HEK293T (cell line): ENCODE results near the gene OMG.

ENCODE experiments used
- CTCF ChIA-PET: fragments of 350-600 bp; formaldehyde crosslinking; extraction: SDS; loops from one replicate; lab custom pipeline; 2021; ENCODE audit warnings: antibody characterized with exemption, inconsistent platforms; lab: Yijun Ruan, JAX
- POLR2A ChIA-PET: fragments of 350-600 bp; formaldehyde crosslinking; extraction: SDS; loops from one replicate; lab custom pipeline; 2020; ENCODE audit warnings: antibody characterized with exemption, inconsistent platforms; lab: Yijun Ruan, JAX
- DNase-seq: peaks from one replicate; pipeline ENCODE4 v3.0.0; 2012; ENCODE audit warnings: mixed read lengths; ENCODE audit errors: extremely low spot score
- ARNT ChIP-seq: fragments of 450-650 bp; IDR thresholded peaks from 2 replicates; pipeline ENCODE4 v1.6.1; 2017; ENCODE audit warnings: mild to moderate bottlenecking
- BHLHE40 ChIP-seq: fragments of 450-650 bp; IDR thresholded peaks from 2 replicates; pipeline ENCODE4 v1.6.1; 2016; ENCODE audit warnings: mild to moderate bottlenecking, moderate library complexity, borderline replicate concordance
- CTBP1 ChIP-seq: fragments of 450-650 bp; IDR thresholded peaks from 2 replicates; pipeline ENCODE4 v1.6.1; 2016; ENCODE audit warnings: borderline replicate concordance
- ELF4 ChIP-seq: fragments of 450-650 bp; IDR thresholded peaks from 2 replicates; pipeline ENCODE4 v1.6.1; 2017; ENCODE audit warnings: antibody characterized with exemption
- FOXA1 ChIP-seq: fragments of 450-650 bp; IDR thresholded peaks from 2 replicates; pipeline ENCODE4 v1.6.1; 2016; ENCODE audit warnings: mild to moderate bottlenecking
- FOXK2 ChIP-seq: fragments of 450-650 bp; IDR thresholded peaks from 2 replicates; pipeline ENCODE4 v1.6.1; 2016; ENCODE audit warnings: mild to moderate bottlenecking
- FOXM1 ChIP-seq: fragments of 450-650 bp; IDR thresholded peaks from 2 replicates; pipeline ENCODE4 v1.6.1; 2017; ENCODE audit warnings: mild to moderate bottlenecking, borderline replicate concordance
- HDGF ChIP-seq: fragments of 450-650 bp; IDR thresholded peaks from 2 replicates; pipeline ENCODE4 v1.6.1; 2017; ENCODE audit warnings: antibody characterized with exemption, borderline replicate concordance
- L3MBTL2 ChIP-seq: fragments of 450-650 bp; conservative IDR thresholded peaks from 2 replicates; pipeline ENCODE4 v1.6.1; 2016; ENCODE audit warnings: mild to moderate bottlenecking
- LEF1 ChIP-seq: fragments of 450-650 bp; IDR thresholded peaks from 2 replicates; pipeline ENCODE4 v1.6.1; 2017; ENCODE audit warnings: mild to moderate bottlenecking, borderline replicate concordance
- NFRKB ChIP-seq: fragments of 450-650 bp; IDR thresholded peaks from 2 replicates; pipeline ENCODE4 v1.6.1; 2016; ENCODE audit warnings: mild to moderate bottlenecking, moderate library complexity
- SP1 ChIP-seq: fragments of 450-650 bp; IDR thresholded peaks from 2 replicates; pipeline ENCODE4 v1.6.1; 2017
- SUZ12 ChIP-seq: fragments of 450-650 bp; IDR thresholded peaks from 2 replicates; pipeline ENCODE4 v1.6.1; 2016; ENCODE audit warnings: mild to moderate bottlenecking
- TARDBP ChIP-seq: fragments of 450-650 bp; IDR thresholded peaks from 2 replicates; pipeline ENCODE4 v1.6.1; 2016
- ZNF384 ChIP-seq: fragments of 450-650 bp; IDR thresholded peaks from 2 replicates; pipeline ENCODE4 v1.6.1; 2016
- TF ChIP-seq, protein P1 (sequence below): fragments of 450-650 bp; IDR thresholded peaks from 2 replicates; pipeline ENCODE4 v1.6.1; 2016

The OMG gene

DNA sequence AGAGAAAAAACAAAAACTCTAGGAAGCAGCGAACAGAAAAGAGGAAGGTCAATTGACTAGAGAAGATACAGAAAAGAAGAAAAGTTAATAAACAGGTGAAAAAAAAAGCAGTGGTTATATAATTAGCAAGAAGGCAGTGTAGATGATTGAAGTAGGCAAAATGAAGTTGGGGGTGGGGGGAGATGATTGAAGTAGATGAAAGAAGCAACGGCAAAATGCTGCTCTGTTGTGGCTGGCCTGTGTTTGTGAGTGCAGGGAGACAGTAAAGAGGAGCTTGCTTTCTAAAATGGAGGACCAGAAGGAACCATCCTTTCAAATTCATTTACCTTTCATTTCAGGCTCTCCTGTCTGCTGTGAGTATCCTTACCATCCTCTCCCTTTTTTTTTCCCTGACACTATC is 13.2 kb upstream of the OMG start:
- DNase-seq = no peak
- ChIA-PET CTCF (no interaction called here), POLR2A (no interaction called here)
- TF ChIP-seq CTBP1 (no peak), L3MBTL2 (no peak), ELF4 (no peak)

DNA sequence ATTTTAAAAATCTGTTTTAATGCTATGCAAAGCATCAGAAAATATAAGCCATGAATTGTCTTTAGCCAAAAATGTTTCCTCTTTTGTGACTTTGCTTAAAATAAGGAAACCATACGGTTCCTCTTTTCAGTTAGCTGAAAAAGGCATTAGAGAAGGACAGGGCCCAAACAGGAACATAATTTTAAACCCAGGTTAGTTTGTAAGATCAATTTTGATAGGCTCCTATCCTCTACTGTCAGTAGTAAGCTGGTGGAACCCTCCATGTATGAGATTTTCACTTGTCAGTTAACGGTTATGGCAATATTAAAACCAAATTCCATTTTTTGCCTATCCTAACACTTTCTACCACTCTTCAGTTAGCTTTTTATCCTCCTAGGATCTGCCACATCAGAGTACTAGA is 12.5 kb upstream of the OMG start:
- DNase-seq = no peak
- TF ChIP-seq FOXA1 (no peak), CTBP1 (no peak), FOXK2 (no peak), ELF4 (no peak), SUZ12 (no peak), ZNF384 (no peak), SP1 (no peak), HDGF (no peak), L3MBTL2 (no peak), FOXM1 (no peak), BHLHE40 (no peak), LEF1 (no peak), ARNT (no peak), NFRKB (no peak), TARDBP (no peak)
- TF ChIP-seq, protein P1, sequence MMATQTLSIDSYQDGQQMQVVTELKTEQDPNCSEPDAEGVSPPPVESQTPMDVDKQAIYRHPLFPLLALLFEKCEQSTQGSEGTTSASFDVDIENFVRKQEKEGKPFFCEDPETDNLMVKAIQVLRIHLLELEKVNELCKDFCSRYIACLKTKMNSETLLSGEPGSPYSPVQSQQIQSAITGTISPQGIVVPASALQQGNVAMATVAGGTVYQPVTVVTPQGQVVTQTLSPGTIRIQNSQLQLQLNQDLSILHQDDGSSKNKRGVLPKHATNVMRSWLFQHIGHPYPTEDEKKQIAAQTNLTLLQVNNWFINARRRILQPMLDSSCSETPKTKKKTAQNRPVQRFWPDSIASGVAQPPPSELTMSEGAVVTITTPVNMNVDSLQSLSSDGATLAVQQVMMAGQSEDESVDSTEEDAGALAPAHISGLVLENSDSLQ = no peak
- POLR2A ChIA-PET = no interaction called here
- CTCF ChIA-PET = no interaction called here

DNA sequence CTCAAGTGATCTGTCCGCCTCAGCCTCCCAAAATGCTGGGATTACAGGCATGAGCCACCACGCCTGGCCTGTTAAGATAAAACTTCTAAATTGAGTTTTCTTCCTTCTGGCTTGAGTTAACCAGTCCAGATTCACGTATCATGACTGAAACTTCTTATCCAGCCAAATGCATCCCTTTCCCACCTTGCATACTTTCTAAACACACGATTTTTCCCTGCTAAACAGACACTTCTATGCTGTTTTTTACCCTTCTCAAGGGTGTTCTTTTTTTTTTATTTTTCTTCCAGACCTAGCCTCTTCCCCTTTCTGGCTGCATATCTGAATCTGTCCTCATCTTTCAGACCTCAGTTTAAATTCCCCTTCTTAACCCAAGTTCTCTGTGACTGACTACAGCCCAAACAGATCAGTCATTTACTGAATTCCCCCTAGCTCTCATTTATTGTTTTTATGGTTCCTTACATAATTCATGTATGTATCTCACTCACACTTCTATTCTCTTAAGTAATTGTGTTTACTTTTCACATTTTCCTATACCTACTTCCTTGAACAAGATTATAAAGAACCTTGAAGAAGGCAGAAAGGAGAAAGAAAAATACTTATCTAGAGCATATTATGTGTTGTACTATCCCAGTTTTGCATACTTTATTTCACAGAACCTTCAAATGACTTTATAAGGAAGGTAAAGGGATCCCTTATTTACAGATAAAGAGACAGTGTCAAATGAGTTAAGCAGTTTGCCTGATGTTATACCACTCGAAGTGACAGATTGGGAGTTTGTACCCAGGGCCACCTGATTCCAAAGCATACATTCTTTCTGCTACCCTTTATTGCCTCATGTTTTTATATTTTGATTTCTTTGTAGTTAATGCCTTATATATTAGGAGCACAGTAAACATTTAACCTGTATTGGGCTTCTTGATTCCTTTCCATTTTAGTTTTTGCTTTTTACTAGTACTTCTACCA is 11.6 kb upstream of the OMG start:
- POLR2A ChIA-PET = no interaction called here
- DNase-seq = no peak
- CTCF ChIA-PET = no interaction called here
- no peak for TF ChIP-seq FOXM1
- TF ChIP-seq, protein P1 = no peak
- no peak for TF ChIP-seq TARDBP
- TF ChIP-seq BHLHE40 = no peak
- TF ChIP-seq ZNF384 = no peak
- TF ChIP-seq FOXK2 = no peak
- TF ChIP-seq L3MBTL2 = no peak
- no peak for TF ChIP-seq ARNT
- no peak for TF ChIP-seq SUZ12
- no peak for TF ChIP-seq SP1
- TF ChIP-seq NFRKB = no peak
- no peak for TF ChIP-seq HDGF
- no peak for TF ChIP-seq FOXA1
- TF ChIP-seq CTBP1 = no peak
- TF ChIP-seq LEF1 = no peak
- no peak for TF ChIP-seq ELF4

DNA sequence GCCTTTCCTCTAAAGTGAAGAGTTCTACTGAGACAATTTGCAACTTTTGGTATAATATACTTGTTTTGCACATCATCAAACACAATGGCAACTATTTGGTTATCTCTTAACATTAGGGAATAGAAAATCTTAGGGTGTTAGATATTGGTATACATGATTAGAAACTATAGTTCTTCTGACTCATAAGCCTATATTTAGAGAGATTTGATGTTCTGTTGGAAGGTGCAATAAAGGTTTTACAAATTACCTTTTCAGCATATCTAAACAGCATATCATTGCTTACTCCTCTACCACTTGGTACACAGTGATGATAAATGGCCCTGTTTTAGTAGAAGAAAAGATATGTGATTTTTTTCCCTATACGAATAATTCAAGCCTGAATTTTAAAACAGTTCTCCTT is 10.6 kb upstream of the OMG start:
- ChIA-PET CTCF (no interaction called here), POLR2A (no interaction called here)
- TF ChIP-seq FOXA1 (no peak), L3MBTL2 (no peak), LEF1 (no peak), FOXK2 (no peak), ELF4 (no peak), BHLHE40 (no peak), ARNT (no peak), SP1 (no peak), NFRKB (no peak), CTBP1 (no peak)
- no peak for DNase-seq

DNA sequence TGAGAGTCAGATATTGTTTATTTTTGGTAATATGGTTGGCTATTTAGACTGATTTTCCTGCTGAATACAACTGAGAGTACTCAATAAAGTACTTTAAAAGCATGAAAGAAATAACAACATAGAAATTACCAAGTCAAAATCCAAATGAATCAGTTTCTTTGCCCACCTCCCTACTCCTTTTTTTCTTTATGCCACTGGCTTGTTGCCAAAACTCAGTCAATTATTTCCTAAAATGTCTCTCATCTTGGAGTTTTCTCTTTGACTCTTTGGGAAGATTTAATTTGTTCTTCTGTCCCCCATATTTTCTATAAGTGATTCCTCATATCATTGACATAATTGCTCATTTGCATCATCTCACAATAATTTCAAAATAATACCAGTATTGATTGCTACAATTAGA is 2.6 kb upstream of the OMG start:
- no peak for DNase-seq
- TF ChIP-seq ELF4 (no peak), FOXA1 (no peak), FOXK2 (no peak), HDGF (no peak), LEF1 (no peak), L3MBTL2 (no peak), ARNT (no peak), CTBP1 (no peak), FOXM1 (no peak), BHLHE40 (no peak), SUZ12 (no peak), TARDBP (no peak), SP1 (no peak), NFRKB (no peak), ZNF384 (no peak)
- ChIA-PET POLR2A (no interaction called here), CTCF (no interaction called here)

DNA sequence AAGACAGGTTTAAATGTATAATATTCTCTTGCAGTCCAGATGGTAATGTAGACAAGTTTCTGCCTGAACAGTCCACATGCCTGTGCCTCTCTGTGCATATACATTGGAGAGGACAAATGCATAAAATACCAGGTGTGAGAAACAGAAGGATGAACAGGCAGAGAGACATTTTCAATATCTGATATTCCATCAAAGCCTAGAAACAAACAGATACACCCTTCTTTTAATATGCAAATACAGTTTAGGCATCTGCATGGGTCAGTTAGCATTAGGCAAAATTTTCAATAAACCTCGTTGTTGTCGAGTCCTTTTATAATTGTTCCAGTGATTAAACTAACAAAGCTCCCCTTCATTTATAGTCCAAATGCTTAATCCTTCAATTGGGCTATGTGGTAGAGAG is 897 bp downstream of the OMG start:
- no peak for TF ChIP-seq BHLHE40
- TF ChIP-seq FOXA1 = no peak
- TF ChIP-seq ARNT = no peak
- TF ChIP-seq LEF1 = no peak
- TF ChIP-seq SP1 = no peak
- TF ChIP-seq FOXM1 = no peak
- no peak for TF ChIP-seq ELF4
- TF ChIP-seq CTBP1 = no peak
- no peak for TF ChIP-seq TARDBP
- TF ChIP-seq, protein P1 = no peak
- TF ChIP-seq HDGF = no peak
- no peak for TF ChIP-seq SUZ12
- TF ChIP-seq L3MBTL2 = no peak
- TF ChIP-seq ZNF384 = no peak
- no peak for TF ChIP-seq NFRKB
- TF ChIP-seq FOXK2 = no peak
- CTCF ChIA-PET = no interaction called here
- POLR2A ChIA-PET = no interaction called here
- no peak for DNase-seq
